Esophagus muscularis mucosa (tissue), 4 donors: ENCODE data around the gene ANKIB1. TPM values are rescaled to one million over a fixed set of nuclear protein-coding genes. Genes with fewer than 3 reads are reported as not detected.

ENCODE experiments used
- DNase-seq: peaks from one replicate; pipeline ENCODE4 v3.0.0-alpha.2; 2017; ENCODE audit errors: extremely low spot score
- H3K27ac ChIP-seq, 4 donors: fragments of 200-600 bp; sonication (generic); replicated peaks in 1 of 4; 1 replicate in 3 of 4; 2 replicates in 1 of 4; pipeline ENCODE4 v1.5.1; 2016 to 2019; ENCODE audit warnings: mild to moderate bottlenecking in 1 of 4
- H3K27me3 ChIP-seq, 4 donors: fragments of 200-600 bp; sonication (generic); one replicate each; pipeline versions ENCODE4 v1.5.1 to v1.6.0; 2016 to 2019
- H3K36me3 ChIP-seq, 4 donors: fragments of 200-600 bp; sonication (generic); one replicate each; pipeline ENCODE4 v1.5.1; 2016 to 2019
- H3K4me1 ChIP-seq, 4 donors: fragments of 200-600 bp; sonication (generic); one replicate each; pipeline ENCODE4 v1.5.1; 2016 to 2019
- H3K4me3 ChIP-seq, 4 donors: fragments of 200-600 bp; sonication (generic); 1 replicate in 2 of 4; 2 replicates in 2 of 4; pipeline ENCODE4 v1.5.1; 2016 to 2019; ENCODE audit warnings: mild to moderate bottlenecking in 4 of 4, moderate library complexity in 1 of 4
- H3K9me3 ChIP-seq, 4 donors: fragments of 200-600 bp; sonication (generic); 1 replicate in 3 of 4; 2 replicates in 1 of 4; pipeline ENCODE4 v1.5.1; 2016 to 2019
- CTCF ChIP-seq, 3 experiments: fragments of 200-600 bp in 2 of 3; fragments of 450-650 bp in 1 of 3; sonication (generic) in 2 of 3; IDR thresholded peaks; one replicate each; pipeline ENCODE4 v1.5.1; 2017 to 2019; ENCODE audit warnings: antibody characterized with exemption in 3 of 3, mild to moderate bottlenecking in 2 of 3, moderate library complexity in 1 of 3
- EP300 ChIP-seq: sonication (generic); formaldehyde crosslinking; IDR thresholded peaks from one replicate; pipeline ENCODE4 v1.6.1; 2017; ENCODE audit warnings: antibody characterized with exemption
- POLR2A ChIP-seq: fragments of 450-650 bp; IDR thresholded peaks from one replicate; pipeline ENCODE4 v1.6.1; 2017; ENCODE audit warnings: antibody characterized with exemption, moderate library complexity, mild to moderate bottlenecking, low read depth
- POLR2AphosphoS5 ChIP-seq, 2 donors: sonication (generic); formaldehyde crosslinking; IDR thresholded peaks; one replicate each; pipeline ENCODE4 v1.6.1; 2017; ENCODE audit warnings: antibody characterized with exemption in 2 of 2
- WGBS: methylation state at CpG from one replicate; pipeline ENCODE4 v1.1.5; 2018; 5-methylcytosine and 5-hydroxymethylcytosine counted together
- intact Hi-C: fragments of 100-400 bp; cut with DNase I; formaldehyde crosslinking; loops from one replicate; pipeline ENCODE4 v1.15.1; 2023
- total RNA-seq, 4 donors: library from RNA; depleted of rRNA; stranded (reverse); fragments of >200 nt; gene quantifications; one replicate each; pipeline versions ENCODE4 v1.1.0 to v1.2.1, GENCODE V29; 2016

Gene ANKIB1
- total RNA-seq: 10 to 100 TPM; 25.8 to 37.8 (median 28.6) TPM

GRCh38 chr7:92245487-92246359 lies at the start of gene ANKIB1, which contains the start of gene KRIT1:
Gene ANKIB1 (plus strand): TSS chr7:92245974. CDS start chr7:92294979, 49,005 bp downstream.
Gene KRIT1 (minus strand): TSS chr7:92245914. CDS start chr7:92242135, 3,779 bp downstream.
- peak within 1 kb of the TSS; percentile 78 to 96 (median 94) for H3K4me3 ChIP-seq
- H3K4me1 ChIP-seq: peaks cover 25 to 50% (median 36%) of the 10 kb centered on the region in 4 donors
- H3K27ac ChIP-seq: peak within 1 kb of the TSS; percentile 91 to 94 (median 93)
- no peaks in the 10 kb centered on the region for H3K27me3 ChIP-seq
- H3K36me3 ChIP-seq: peaks cover 6 to 13% (median 10%) of the 10 kb centered on the region in 4 donors
- TF ChIP-seq CTCF (IDR thresholded peaks at IDR 0.05) (peak in 2 of 3 experiments; percentile 28 to 32), POLR2AphosphoS5 (IDR thresholded peaks at IDR 0.05) (peak; percentile 79 to 88), POLR2A (no peak)
- DNase-seq: peak; percentile 98
- 0% methylated on average over 21 of the region's 71 CpGs for WGBS
- intact Hi-C loops: loop anchor here (2.0 kb wide), 1 partner anchor 201 kb away; the partner anchor contains the start of gene GATAD1
- H3K9me3 ChIP-seq: no peaks in the 10 kb centered on the region

GRCh38 chr7:92200791-92201190 lies 45.0 kb upstream of the ANKIB1 start:
- no peaks in the 10 kb centered on the region for H3K4me1 ChIP-seq
- 90% methylated on average over 1 of the region's 1 CpG for WGBS
- H3K27ac ChIP-seq: no peak overlapping the region
- intact Hi-C loops: no loop called here
- H3K36me3 ChIP-seq: peaks cover 29 to 81% (median 60%) of the 10 kb centered on the region in 4 donors
- TF ChIP-seq POLR2AphosphoS5 (IDR thresholded peaks at IDR 0.05) (no peak), CTCF (IDR thresholded peaks at IDR 0.05) (no peak), POLR2A (no peak), EP300 (no peak)
- no peaks in the 10 kb centered on the region for H3K27me3 ChIP-seq
- no peak overlapping the region for H3K4me3 ChIP-seq
- peaks cover 0 to 1% (median 0%) of the 10 kb centered on the region in 4 donors for H3K9me3 ChIP-seq
- no peak for DNase-seq

GRCh38 chr7:92205987-92206386 lies 39.8 kb upstream of the ANKIB1 start:
- intact Hi-C loops: no loop called here
- H3K36me3 ChIP-seq: peaks cover 22 to 92% (median 65%) of the 10 kb centered on the region in 4 donors
- no peak for DNase-seq

GRCh38 chr7:92206672-92207071 lies 39.1 kb upstream of the ANKIB1 start:
- Histone ChIP-seq H3K27me3 (no peaks in the 10 kb centered on the region), H3K36me3 (peaks cover 28 to 92% (median 66%) of the 10 kb centered on the region in 4 donors), H3K9me3 (peaks cover 0 to 6% (median 0%) of the 10 kb centered on the region in 4 donors), H3K4me1 (no peaks in the 10 kb centered on the region), H3K27ac (no peak overlapping the region), H3K4me3 (no peak overlapping the region)
- no peak for TF ChIP-seq POLR2A
- TF ChIP-seq CTCF (IDR thresholded peaks at IDR 0.05): no peak
- no peak for TF ChIP-seq EP300
- TF ChIP-seq POLR2AphosphoS5 (IDR thresholded peaks at IDR 0.05): no peak
- intact Hi-C loops: no loop called here
- WGBS: 96% methylated on average over 1 of the region's 1 CpG
- no peak for DNase-seq

More at GRCh38 chr7:92205987-92206386, 39.8 kb upstream of the ANKIB1 start:
- Histone ChIP-seq H3K4me1 (no peaks in the 10 kb centered on the region), H3K9me3 (peaks cover 0 to 6% (median 0%) of the 10 kb centered on the region in 4 donors), H3K27ac (no peak overlapping the region), H3K27me3 (no peaks in the 10 kb centered on the region), H3K4me3 (no peak overlapping the region)
- WGBS: 96% methylated on average over 3 of the region's 3 CpGs
- TF ChIP-seq POLR2A: no peak
- TF ChIP-seq CTCF (IDR thresholded peaks at IDR 0.05): no peak
- TF ChIP-seq EP300: no peak
- TF ChIP-seq POLR2AphosphoS5 (IDR thresholded peaks at IDR 0.05): no peak
